ENCODE measurements around the gene PLCB1. TPM values are rescaled to one million over a fixed set of nuclear protein-coding genes. Genes with fewer than 3 reads are reported as not detected.

PLCB1 gene
- total and polyA plus RNA-seq, 2 donors (not counting 3 experiments of a cell fraction or from before 2014, with no cell fraction given) = 10.2 to 53.4 TPM

DNA sequence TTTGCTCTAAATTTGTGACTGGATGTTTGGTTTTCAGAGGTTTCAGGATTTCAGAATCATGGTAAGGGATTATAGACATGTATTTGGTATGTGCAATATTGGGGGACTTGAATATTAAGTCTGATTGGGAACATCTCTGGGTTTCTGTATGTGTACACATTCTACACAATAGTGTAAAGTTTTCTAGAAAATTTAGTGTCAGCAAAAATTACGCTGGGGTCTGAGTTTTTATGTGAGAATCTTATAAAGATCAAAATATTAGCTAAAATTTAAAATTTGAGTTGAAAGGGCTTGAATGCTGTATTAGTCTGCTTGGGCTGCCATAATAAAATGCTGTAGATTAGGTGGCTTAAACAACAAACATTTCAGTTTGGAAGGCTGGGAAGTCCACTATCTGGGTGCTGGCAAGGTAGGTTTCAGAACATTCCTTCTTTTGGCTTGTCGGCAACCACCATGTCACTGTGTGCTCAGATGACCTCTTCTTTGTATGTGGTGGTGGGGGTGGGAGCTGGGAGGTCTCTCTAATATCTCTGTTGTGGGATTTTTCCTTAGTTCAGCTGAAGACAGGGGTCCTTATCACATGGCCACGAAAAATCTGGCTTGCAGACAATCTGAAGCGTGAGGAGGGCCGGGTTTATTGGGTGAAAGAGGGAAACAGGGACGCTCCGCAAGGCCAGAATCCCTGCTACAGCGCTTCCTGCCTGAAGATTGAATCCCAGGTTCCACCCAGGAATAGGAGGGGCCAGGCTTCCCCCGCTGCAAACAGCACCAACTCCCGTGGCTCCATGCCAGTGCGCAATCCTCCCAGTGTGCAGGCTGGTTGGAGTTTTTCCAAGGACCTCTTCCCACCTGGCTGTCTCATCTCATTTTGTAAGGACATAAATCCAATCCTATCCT, 299.7 kb downstream of the PLCB1 start:
- intact Hi-C loops (cut with micrococcal nuclease) = no loop called here
- no peaks in the 10 kb centered on the region for H3K79me2 ChIP-seq (ENCODE audit: control insufficient read depth, insufficient read depth, low read length)
- TF ChIP-seq POLR2AphosphoS5 (IDR thresholded peaks at IDR 0.05; ENCODE audit: insufficient read depth, low read depth, low read length) (no peak), EZH2 (IDR thresholded peaks at IDR 0.05; ENCODE audit: borderline replicate concordance, low read depth, low read length, severe bottlenecking) (no peak), MYC (IDR thresholded peaks at IDR 0.05; ENCODE audit: low read depth, low read length) (no peak)
- TF ChIP-seq, protein P1, sequence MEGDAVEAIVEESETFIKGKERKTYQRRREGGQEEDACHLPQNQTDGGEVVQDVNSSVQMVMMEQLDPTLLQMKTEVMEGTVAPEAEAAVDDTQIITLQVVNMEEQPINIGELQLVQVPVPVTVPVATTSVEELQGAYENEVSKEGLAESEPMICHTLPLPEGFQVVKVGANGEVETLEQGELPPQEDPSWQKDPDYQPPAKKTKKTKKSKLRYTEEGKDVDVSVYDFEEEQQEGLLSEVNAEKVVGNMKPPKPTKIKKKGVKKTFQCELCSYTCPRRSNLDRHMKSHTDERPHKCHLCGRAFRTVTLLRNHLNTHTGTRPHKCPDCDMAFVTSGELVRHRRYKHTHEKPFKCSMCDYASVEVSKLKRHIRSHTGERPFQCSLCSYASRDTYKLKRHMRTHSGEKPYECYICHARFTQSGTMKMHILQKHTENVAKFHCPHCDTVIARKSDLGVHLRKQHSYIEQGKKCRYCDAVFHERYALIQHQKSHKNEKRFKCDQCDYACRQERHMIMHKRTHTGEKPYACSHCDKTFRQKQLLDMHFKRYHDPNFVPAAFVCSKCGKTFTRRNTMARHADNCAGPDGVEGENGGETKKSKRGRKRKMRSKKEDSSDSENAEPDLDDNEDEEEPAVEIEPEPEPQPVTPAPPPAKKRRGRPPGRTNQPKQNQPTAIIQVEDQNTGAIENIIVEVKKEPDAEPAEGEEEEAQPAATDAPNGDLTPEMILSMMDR (IDR thresholded peaks at IDR 0.05; ENCODE audit: extremely low read depth in 1 of 2, insufficient read depth in 1 of 2, low read depth in 1 of 2, low read length in 2 of 2) = no peak
- H3K9me3 ChIP-seq (replicated peaks; ENCODE audit: control insufficient read depth, insufficient read depth, low read length) = no peaks in the 10 kb centered on the region
- BruUV-seq (replicated peaks) = no TSS peak
- no peak overlapping the region for H3K27ac ChIP-seq (ENCODE audit: insufficient read depth, low read depth, low read length)
- no peak for DNase-seq (ENCODE audit: low read depth, low spot score)
- no peak overlapping the region for H2AFZ ChIP-seq (ENCODE audit: low read depth, low read length)
- no peak for FAIRE-seq
- peaks cover 18% of the 10 kb centered on the region for H3K4me1 ChIP-seq (ENCODE audit: control insufficient read depth, extremely low read depth, insufficient read depth, low read length)
- no peak overlapping the region for H3K9ac ChIP-seq (replicated peaks; ENCODE audit: extremely low read depth, insufficient read depth, low read length)
- no peaks in the 10 kb centered on the region for H3K27me3 ChIP-seq (ENCODE audit: control insufficient read depth in 2 of 2, insufficient read depth in 2 of 2, low read length in 2 of 2)
- H4K20me1 ChIP-seq (replicated peaks; ENCODE audit: control insufficient read depth, extremely low read depth, insufficient read depth, low read length) = no peaks in the 10 kb centered on the region
- H3K4me3 ChIP-seq (replicated peaks in 1 of 3; ENCODE audit: insufficient read depth in 1 of 3, low read depth in 1 of 3, low read length in 3 of 3) = no peak overlapping the region
- dilution Hi-C loops (cut with MboI; ENCODE audit: extremely low pct_ligation_motif_present, low sequenced_read_pairs) = no loop called here
- ChIA-PET CTCF (no interaction called here), POLR2A (no interaction called here)
- H3K36me3 ChIP-seq (ENCODE audit: control insufficient read depth in 2 of 2, extremely low read depth in 1 of 2, insufficient read depth in 2 of 2, low read length in 2 of 2) = no peaks in the 10 kb centered on the region
- H3K9me1 ChIP-seq (replicated peaks; ENCODE audit: control insufficient read depth, extremely low read depth, insufficient read depth, low read length) = no peaks in the 10 kb centered on the region
- no peak overlapping the region for H3K4me2 ChIP-seq (ENCODE audit: insufficient read depth, low read length)
